KMS-11 (cell line): Measurements from ENCODE around the gene KLF11.

Source experiments
- H2AFZ ChIP-seq: fragments of 200-600 bp; sonication (generic); 2 replicates; pipeline ENCODE4 v1.6.1; 2016; ENCODE audit warnings: antibody characterized with exemption, mixed run types, low read depth
- H3K27ac ChIP-seq: fragments of 200-600 bp; sonication (generic); 2 replicates; pipeline ENCODE4 v1.6.1; 2016; ENCODE audit warnings: mild to moderate bottlenecking, mixed run types
- H3K27me3 ChIP-seq: fragments of 200-600 bp; sonication (generic); 2 replicates; pipeline ENCODE4 v1.6.1; 2017; ENCODE audit warnings: mild to moderate bottlenecking, low read depth, mixed run types, moderate library complexity; ENCODE audit not compliant: insufficient read depth
- H3K36me3 ChIP-seq: fragments of 200-600 bp; sonication (generic); 2 replicates; pipeline ENCODE4 v1.6.1; 2017; ENCODE audit warnings: mild to moderate bottlenecking, mixed run types; ENCODE audit not compliant: insufficient read depth
- H3K4me1 ChIP-seq: fragments of 200-600 bp; sonication (generic); 2 replicates; pipeline ENCODE4 v1.6.1; 2016; ENCODE audit warnings: mild to moderate bottlenecking, low read depth, mixed run types; ENCODE audit not compliant: poor library complexity, severe bottlenecking
- H3K4me2 ChIP-seq: fragments of 200-600 bp; sonication (generic); 2 replicates; pipeline ENCODE4 v1.7.0; 2016; ENCODE audit warnings: mild to moderate bottlenecking, mixed run types
- H3K4me3 ChIP-seq: fragments of 200-600 bp; sonication (generic); IDR thresholded peaks from 2 replicates; pipeline ENCODE4 v1.6.1; 2017; ENCODE audit warnings: low read depth, low read length, mixed read lengths; ENCODE audit not compliant: insufficient read depth
- H3K79me2 ChIP-seq: fragments of 200-600 bp; sonication (generic); 2 replicates; pipeline ENCODE4 v1.6.1; 2016; ENCODE audit warnings: low read depth, mixed run types; ENCODE audit not compliant: insufficient read depth
- H3K9ac ChIP-seq: fragments of 200-600 bp; sonication (generic); 2 replicates; pipeline ENCODE4 v1.6.1; 2016; ENCODE audit warnings: mild to moderate bottlenecking, mixed run types
- H4K20me1 ChIP-seq: fragments of 200-600 bp; sonication (generic); 2 replicates; pipeline ENCODE4 v1.6.1; 2016; ENCODE audit warnings: mild to moderate bottlenecking, mixed run types; ENCODE audit not compliant: insufficient read depth
- TF ChIP-seq, protein P1 (sequence below): fragments of 200-600 bp; sonication (generic); conservative IDR thresholded peaks from 2 replicates; pipeline ENCODE4 v1.6.1; 2017; ENCODE audit warnings: low read depth, mild to moderate bottlenecking, antibody characterized with exemption, low read length, moderate library complexity, mixed read lengths

Gene KLF11

DNA sequence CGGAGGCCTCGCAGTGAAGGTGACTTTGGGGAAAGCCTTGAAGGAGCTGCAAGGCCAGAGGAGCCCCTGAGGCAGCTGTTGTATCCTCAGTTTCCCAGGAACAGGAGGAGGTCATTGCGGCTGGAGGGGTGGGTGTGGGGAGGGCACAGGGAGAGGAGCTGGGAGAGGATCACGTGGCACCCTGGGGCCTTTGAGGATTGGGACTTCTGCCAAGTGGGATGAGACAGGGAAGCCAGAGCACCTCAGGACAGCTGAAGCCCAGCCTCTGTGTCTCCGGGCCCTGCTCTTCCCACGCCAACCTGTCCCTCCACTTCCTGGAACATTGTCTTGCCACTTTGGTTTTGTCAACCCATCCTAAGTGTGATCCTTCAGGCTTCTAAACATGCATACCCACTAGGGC, 59.8 kb downstream of the KLF11 start:
- Histone ChIP-seq H3K4me3 (no peak overlapping the region), H3K27ac (no peak overlapping the region), H3K27me3 (no peaks in the 10 kb centered on the region), H3K4me2 (no peak overlapping the region), H3K9ac (no peak overlapping the region), H3K4me1 (no peaks in the 10 kb centered on the region), H4K20me1 (no peaks in the 10 kb centered on the region), H2AFZ (no peak overlapping the region), H3K79me2 (no peaks in the 10 kb centered on the region), H3K36me3 (no peaks in the 10 kb centered on the region)
- TF ChIP-seq, protein P1, sequence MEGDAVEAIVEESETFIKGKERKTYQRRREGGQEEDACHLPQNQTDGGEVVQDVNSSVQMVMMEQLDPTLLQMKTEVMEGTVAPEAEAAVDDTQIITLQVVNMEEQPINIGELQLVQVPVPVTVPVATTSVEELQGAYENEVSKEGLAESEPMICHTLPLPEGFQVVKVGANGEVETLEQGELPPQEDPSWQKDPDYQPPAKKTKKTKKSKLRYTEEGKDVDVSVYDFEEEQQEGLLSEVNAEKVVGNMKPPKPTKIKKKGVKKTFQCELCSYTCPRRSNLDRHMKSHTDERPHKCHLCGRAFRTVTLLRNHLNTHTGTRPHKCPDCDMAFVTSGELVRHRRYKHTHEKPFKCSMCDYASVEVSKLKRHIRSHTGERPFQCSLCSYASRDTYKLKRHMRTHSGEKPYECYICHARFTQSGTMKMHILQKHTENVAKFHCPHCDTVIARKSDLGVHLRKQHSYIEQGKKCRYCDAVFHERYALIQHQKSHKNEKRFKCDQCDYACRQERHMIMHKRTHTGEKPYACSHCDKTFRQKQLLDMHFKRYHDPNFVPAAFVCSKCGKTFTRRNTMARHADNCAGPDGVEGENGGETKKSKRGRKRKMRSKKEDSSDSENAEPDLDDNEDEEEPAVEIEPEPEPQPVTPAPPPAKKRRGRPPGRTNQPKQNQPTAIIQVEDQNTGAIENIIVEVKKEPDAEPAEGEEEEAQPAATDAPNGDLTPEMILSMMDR = no peak
